ENCODE measurements around the gene RAB11FIP4.
A peak's percentile ranks its signal among the peaks of the same experiment; 100 is the strongest.

RAB11FIP4 gene

GRCh38 chr17:31411707-31412285 lies 20.3 kb downstream of the RAB11FIP4 start:
- DNase-seq (ENCODE audit: low spot score), result no peak

GRCh38 chr17:31412511-31412910 lies 21.0 kb downstream of the RAB11FIP4 start:
- DNase-seq (ENCODE audit: low spot score), result no peak

GRCh38 chr17:31413081-31413799 lies 21.8 kb downstream of the RAB11FIP4 start:
- no peak for DNase-seq (ENCODE audit: low spot score)

- peak; percentile 95 for DNase-seq (ENCODE audit: low spot score)
These were observed 22.5 kb downstream of the RAB11FIP4 start for GRCh38 chr17:31413874-31414549.

- no peak for DNase-seq (ENCODE audit: low spot score)
These were observed 23.1 kb downstream of the RAB11FIP4 start for GRCh38 chr17:31414550-31414918.

- no peak for DNase-seq (ENCODE audit: low spot score)
These were observed 23.6 kb downstream of the RAB11FIP4 start for GRCh38 chr17:31415004-31415454.

- no peak for DNase-seq (ENCODE audit: low spot score)
These were observed 24.4 kb downstream of the RAB11FIP4 start for GRCh38 chr17:31415640-31416502.

GRCh38 chr17:31416503-31416923 lies 25.0 kb downstream of the RAB11FIP4 start:
- DNase-seq (ENCODE audit: low spot score), result peak; percentile 96

- DNase-seq (ENCODE audit: low spot score), result no peak
These were observed 25.7 kb downstream of the RAB11FIP4 start for GRCh38 chr17:31417051-31417792.

GRCh38 chr17:31418773-31419350 lies 27.4 kb downstream of the RAB11FIP4 start:
- peak; percentile 45 for DNase-seq (ENCODE audit: low spot score)

GRCh38 chr17:31422443-31422842 lies 31.0 kb downstream of the RAB11FIP4 start:
- DNase-seq (ENCODE audit: low spot score), result no peak

- no peak for DNase-seq (ENCODE audit: low spot score)
These were observed 33.4 kb downstream of the RAB11FIP4 start for GRCh38 chr17:31424944-31425281.

GRCh38 chr17:31425282-31426040 lies 34.0 kb downstream of the RAB11FIP4 start:
- peak; percentile 73 for DNase-seq (ENCODE audit: low spot score)

- no peak for DNase-seq (ENCODE audit: low spot score)
These were observed 36.2 kb downstream of the RAB11FIP4 start for GRCh38 chr17:31427684-31428083.

- DNase-seq (ENCODE audit: low spot score), result no peak
These were observed 36.6 kb downstream of the RAB11FIP4 start for GRCh38 chr17:31428111-31428510.

- DNase-seq (ENCODE audit: low spot score), result no peak
These were observed 37.0 kb downstream of the RAB11FIP4 start for GRCh38 chr17:31428512-31428911.

GRCh38 chr17:31431098-31431851 lies 39.8 kb downstream of the RAB11FIP4 start:
- no peak for DNase-seq (ENCODE audit: low spot score)

GRCh38 chr17:31431852-31432658 lies 40.6 kb downstream of the RAB11FIP4 start:
- DNase-seq (ENCODE audit: low spot score), result no peak
